Hematopoietic multipotent progenitor cell treated with erythropoietin and hydrocortisone succinate and interleukin-3 and kit ligand, for 17 days (in vitro differentiated cells): ENCODE data around the gene PLXNA4.

Experiments used
- DNase-seq: peaks from one replicate; pipeline ENCODE4 v3.0.0-alpha.2; 2015; ENCODE audit warnings: low spot score

PLXNA4 gene

GRCh38 chr7:132471515-132471914 is 104.8 kb downstream of the PLXNA4 start:
- no peak for DNase-seq

GRCh38 chr7:132469681-132470080 is 106.6 kb downstream of the PLXNA4 start:
- no peak for DNase-seq

DNA sequence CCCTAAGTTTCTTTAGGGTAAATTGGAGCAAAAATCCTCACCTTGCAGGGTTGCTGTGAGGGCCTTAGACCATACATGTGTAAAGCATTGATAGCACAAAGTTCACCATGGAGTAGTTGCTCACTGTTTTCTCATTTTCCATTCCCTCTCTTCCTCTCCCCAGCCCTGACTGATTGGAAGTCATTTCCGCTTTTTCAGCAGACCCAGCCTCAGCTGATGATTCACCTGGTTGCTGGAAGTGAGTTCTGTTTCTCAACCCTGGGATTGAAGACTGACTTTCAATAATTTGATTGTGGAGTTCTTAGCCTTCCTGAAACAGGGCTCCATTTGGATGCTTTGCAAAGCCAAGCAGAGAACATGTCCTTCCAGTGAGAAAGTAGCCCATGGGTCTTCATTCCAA is 107.0 kb downstream of the PLXNA4 start:
- no peak for DNase-seq

DNA sequence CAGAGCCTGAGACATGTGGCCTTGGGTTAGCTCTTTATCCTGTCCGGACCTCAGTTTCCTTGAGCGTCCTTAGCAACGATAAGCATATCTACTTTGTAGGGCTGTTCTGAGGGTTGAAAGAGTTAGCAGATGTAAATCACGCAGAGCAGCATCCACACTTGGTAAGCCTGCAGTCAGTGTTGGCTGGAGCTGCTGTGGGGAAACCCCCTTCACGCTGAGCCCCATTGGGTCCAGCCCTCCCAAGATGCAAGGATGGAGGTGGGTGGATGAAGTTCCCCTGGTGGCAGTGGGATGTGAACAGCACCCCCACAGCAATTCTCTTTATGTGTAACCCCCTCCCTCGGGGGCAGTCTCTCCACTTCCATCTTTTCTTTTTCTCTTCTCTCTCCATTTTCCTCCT is 109.9 kb downstream of the PLXNA4 start:
- DNase-seq = no peak

- DNase-seq = no peak
These were observed 110.8 kb downstream of the PLXNA4 start for GRCh38 chr7:132465516-132465915.

- no peak for DNase-seq
These were observed 111.5 kb downstream of the PLXNA4 start for GRCh38 chr7:132464740-132465139.

GRCh38 chr7:132463922-132464321 is 112.3 kb downstream of the PLXNA4 start:
- no peak for DNase-seq

DNA sequence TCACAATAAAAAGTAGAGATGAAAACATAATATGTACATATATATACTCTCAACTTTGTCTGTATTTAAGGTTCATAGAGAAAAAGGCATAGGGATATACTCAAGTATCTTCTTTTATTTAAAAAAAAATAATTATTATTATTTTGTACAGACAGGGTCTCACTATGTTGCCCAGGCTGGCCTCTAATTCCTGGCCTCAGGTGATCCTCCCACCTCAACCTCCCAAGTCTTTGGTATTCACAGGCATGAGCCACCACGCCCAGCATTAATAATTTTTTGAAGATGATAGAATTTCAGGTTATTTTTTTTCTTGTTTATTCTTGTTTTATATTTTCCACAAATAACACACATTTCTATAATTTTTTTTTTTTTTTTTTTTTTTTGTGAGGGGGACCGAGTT is 113.8 kb downstream of the PLXNA4 start:
- DNase-seq = no peak

- no peak for DNase-seq
These were observed 115.2 kb downstream of the PLXNA4 start for GRCh38 chr7:132461032-132461592.

DNA sequence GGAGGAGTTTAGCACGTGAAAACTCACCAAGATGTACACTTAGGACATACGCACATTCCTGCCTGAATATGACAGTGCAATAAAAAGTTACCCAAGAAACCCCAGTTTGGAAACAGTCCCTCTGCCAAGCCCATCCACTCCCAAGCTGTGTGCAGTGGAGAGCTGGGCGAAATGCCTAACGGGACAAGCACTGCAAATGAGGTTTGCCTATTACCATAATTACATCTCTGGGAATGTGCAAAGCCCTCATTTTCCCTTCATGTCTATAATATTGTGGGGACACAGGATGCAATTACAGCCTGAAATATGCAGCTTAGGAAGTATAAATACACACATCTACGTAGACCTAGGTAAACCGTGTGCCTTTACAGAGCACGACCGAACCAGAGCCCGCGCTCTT is 117.5 kb downstream of the PLXNA4 start:
- DNase-seq = no peak

GRCh38 chr7:132457658-132458057 is 118.6 kb downstream of the PLXNA4 start:
- no peak for DNase-seq

- DNase-seq = no peak
These were observed 119.9 kb downstream of the PLXNA4 start for GRCh38 chr7:132456418-132456817.

DNA sequence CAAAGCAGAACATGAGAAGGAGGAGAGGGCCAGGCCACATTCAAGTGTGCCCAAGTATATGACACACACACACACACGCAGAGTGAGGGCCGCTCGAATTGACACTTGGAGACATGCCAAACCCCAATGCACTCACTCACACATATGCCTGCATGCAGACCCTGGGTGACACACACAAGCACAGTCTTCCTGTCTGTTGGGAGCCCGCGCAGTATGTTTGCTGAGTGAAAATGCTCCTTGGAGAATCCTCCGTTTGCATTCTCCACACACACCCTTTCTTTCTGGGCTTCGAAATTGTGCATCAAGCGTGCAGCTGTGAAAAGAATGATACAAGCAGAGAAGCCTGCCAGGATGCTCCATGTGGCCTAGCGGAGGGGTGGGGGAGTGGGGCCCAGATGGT is 120.9 kb downstream of the PLXNA4 start:
- no peak for DNase-seq

DNA sequence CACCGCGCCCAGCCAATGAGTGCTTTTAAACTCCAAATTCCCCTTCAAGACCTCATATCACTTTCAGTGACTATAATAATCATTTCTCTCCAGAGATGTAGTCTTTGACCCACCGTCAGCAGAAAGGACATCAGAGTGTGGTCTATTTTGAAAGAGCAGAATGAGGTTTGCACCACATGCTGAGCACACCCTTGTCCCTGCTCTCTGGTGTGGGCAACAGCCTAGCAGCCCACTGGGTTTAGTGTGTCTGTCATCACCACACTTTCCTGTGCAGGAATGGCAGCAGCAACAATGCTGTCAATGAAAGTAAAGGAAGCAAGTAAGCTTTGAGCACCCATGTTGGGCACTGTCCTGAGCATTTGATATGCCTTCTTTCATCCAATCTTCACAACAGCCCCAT is 122.4 kb downstream of the PLXNA4 start:
- DNase-seq = no peak

GRCh38 chr7:132451161-132451560 is 125.1 kb downstream of the PLXNA4 start:
- no peak for DNase-seq

- no peak for DNase-seq
These were observed 125.6 kb downstream of the PLXNA4 start for GRCh38 chr7:132450696-132451095.

- no peak for DNase-seq
These were observed 126.1 kb downstream of the PLXNA4 start for GRCh38 chr7:132450188-132450587.

DNA sequence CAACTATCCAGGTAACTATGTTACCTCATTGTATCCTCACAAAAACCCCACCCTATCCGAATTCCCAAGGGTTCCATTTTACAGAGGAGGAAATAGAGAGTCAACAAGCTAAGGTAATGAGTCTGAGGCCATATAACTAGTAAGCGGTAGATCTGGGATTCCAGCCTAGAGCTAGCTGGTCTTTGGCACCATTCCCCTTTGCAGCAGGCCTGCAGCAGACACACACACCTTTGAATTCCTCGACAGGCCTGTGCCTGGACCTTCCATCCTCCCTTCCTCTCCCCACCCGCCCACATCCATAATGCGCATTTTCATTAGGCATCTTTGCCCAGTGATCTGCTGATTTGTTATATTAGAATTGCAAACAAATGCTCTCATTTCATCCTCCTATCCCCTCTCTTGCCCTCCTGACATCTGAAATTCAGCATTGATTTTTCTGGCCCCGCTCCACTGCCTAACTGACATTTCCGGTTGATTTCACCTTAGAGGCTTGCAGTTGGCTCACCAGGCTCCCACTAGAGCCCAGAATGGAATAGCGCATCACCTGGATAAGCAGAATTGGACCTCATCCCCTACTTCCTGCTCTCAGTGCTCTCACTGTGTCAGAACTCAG is 129.5 kb downstream of the PLXNA4 start:
- DNase-seq = no peak

DNA sequence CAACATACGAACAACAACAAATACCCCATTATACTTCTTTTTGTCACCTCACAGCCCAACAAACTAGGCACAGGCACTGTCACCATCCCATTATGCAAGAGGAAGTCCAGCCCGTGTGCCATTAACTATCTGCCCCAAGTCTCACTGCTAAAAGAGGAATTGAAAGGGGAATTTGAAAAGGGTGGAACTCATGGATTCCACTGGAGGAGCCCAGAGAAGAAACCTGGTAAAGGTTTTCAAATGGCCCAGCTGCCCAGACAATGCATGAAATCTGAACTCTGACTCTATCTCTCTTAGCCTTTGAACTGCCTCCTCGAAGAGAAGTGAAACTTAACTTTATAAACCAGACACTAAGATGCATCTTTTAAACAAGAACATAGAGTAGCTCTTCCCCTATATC is 130.0 kb downstream of the PLXNA4 start:
- no peak for DNase-seq

DNA sequence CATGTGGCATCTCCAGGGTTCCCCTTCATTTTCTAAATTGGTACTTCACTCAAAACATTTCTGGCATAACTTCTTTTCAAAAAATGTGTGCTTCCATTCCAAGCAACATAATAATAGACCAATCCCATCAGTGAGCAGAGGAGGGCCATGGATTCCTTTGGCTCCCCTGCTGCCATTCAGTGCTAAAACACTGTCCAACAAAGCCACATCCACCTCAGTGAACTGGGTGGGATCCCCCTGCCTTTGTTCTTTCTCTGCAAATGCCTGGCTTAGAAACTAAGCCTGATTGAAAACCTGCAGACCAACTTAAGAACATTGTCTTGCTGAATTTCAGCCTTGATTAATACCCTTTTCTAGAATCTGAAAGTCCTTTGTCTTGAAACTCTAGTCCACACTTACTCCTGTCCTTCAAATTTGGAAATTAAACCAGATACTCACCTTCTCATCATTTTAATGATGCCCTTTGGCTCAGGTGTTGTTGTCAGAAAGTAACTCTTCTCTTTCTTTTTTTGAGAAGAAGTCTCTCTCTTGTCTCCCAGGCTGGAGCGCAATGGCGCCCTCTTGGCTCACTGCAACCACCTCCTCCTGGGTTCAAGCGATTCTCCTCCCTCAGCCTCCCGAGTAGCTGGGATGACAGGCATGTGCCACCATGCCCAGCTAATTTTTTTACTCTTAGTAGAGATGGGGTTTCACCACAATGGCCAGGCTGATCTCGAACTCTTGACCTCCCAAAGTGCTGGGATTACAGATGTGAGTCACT is 132.3 kb downstream of the PLXNA4 start:
- DNase-seq = no peak

DNA sequence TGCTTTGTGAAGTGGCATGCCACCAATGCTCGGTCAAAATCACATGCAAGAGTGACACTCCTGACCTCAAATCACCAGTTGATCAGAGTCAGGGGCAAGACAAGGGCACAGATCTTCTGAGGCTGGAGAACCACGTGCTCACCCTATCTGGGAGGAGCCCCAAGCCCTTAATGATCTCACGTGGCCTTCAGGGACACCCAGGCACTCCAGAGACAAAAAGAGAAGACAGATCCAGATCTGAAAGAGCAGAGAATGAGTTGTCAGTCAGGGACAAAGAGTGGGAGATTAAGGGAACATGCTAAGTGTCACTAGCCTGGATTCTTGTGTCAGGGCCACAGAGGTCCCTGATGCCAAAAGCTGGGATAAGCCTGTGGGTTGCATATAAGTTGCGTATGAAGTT is 134.3 kb downstream of the PLXNA4 start:
- DNase-seq = no peak

GRCh38 chr7:132440151-132440550 is 136.1 kb downstream of the PLXNA4 start:
- DNase-seq = no peak

GRCh38 chr7:132438926-132439325 is 137.3 kb downstream of the PLXNA4 start:
- DNase-seq = no peak

- DNase-seq = no peak
These were observed 138.5 kb downstream of the PLXNA4 start for GRCh38 chr7:132437730-132438129.
